Ramos (cell line): ENCODE measurements around the gene DRC7.
"Not testable (repeated sequence)": the region's sequence is repeated elsewhere in the genome, so short reads cannot be mapped to it uniquely, and the experiment has no call there.

Experiments used
- in situ Hi-C: fragments of 300-500 bp; cut with MboI; formaldehyde crosslinking; loops from one replicate; pipeline ENCODE4 v1.14.3; 2022; ENCODE audit warnings: low sequenced_read_pairs; ENCODE audit not compliant: unreplicated experiment

DRC7 gene

GRCh38 chr16:57746316-57746715 is 51.7 kb downstream of the DRC7 start:
- in situ Hi-C loops = not testable (repeated sequence)

GRCh38 chr16:57747091-57747490 is 52.5 kb downstream of the DRC7 start:
- in situ Hi-C loops = no loop called here

- in situ Hi-C loops = no loop called here
Observed at GRCh38 chr16:57747496-57747895, 52.9 kb downstream of the DRC7 start.

- in situ Hi-C loops = no loop called here
Observed at GRCh38 chr16:57747996-57748395, 53.4 kb downstream of the DRC7 start.

- in situ Hi-C loops = no loop called here
Observed at GRCh38 chr16:57748596-57748995, 54.0 kb downstream of the DRC7 start.

- in situ Hi-C loops = no loop called here
Observed at GRCh38 chr16:57749101-57749692, 54.6 kb downstream of the DRC7 start.

- in situ Hi-C loops = no loop called here
Observed at GRCh38 chr16:57749856-57750452, 55.3 kb downstream of the DRC7 start.

- in situ Hi-C loops = no loop called here
Observed at GRCh38 chr16:57750796-57751538, 56.4 kb downstream of the DRC7 start.

- in situ Hi-C loops = no loop called here
Observed at GRCh38 chr16:57751539-57752202, 57.1 kb downstream of the DRC7 start.

GRCh38 chr16:57752203-57752580 is 57.6 kb downstream of the DRC7 start:
- in situ Hi-C loops = no loop called here

- in situ Hi-C loops = no loop called here
Observed at GRCh38 chr16:57752581-57753447, 58.2 kb downstream of the DRC7 start.

- in situ Hi-C loops = no loop called here
Observed at GRCh38 chr16:57753448-57754353, 59.1 kb downstream of the DRC7 start.

GRCh38 chr16:57754354-57755060 is 59.9 kb downstream of the DRC7 start:
- in situ Hi-C loops = no loop called here

- in situ Hi-C loops = no loop called here
Observed at GRCh38 chr16:57755061-57755684, 60.6 kb downstream of the DRC7 start.

GRCh38 chr16:57755726-57756423 is 61.3 kb downstream of the DRC7 start:
- in situ Hi-C loops = no loop called here

- in situ Hi-C loops = no loop called here
Observed at GRCh38 chr16:57756424-57757325, 62.1 kb downstream of the DRC7 start.
